ENCODE measurements around the gene CHML. TPM values are rescaled to one million over a fixed set of nuclear protein-coding genes. Genes with fewer than 3 reads are reported as not detected.

CHML gene
- total RNA-seq, 1 experiment from 2014 or later, result 19.3 TPM

GRCh38 chr1:241672301-241672700 lies 32.1 kb upstream of the CHML start:
- ATAC-seq (no peak; the same call in 1 of the 2 replicates), DNase-seq (ENCODE audit: low read depth, low spot score) (no peak)
- Histone ChIP-seq H3K4me1 (ENCODE audit: control insufficient read depth, insufficient read depth, low read length) (no peaks in the 10 kb centered on the region; the same call in 1 of the 2 replicates), H3K27me3 (ENCODE audit: control insufficient read depth, insufficient read depth, low read length) (no peaks in the 10 kb centered on the region), H3K4me3 (ENCODE audit: low read depth in 2 of 2, low read length in 2 of 2) (no peak overlapping the region), H3K27ac (ENCODE audit: low read length) (no peak overlapping the region), H3K36me3 (ENCODE audit: control insufficient read depth, insufficient read depth, low read length) (no peaks in the 10 kb centered on the region), H3K9me3 (ENCODE audit: control insufficient read depth, insufficient read depth, low read depth, low read length) (no peaks in the 10 kb centered on the region)
- in situ Hi-C loops (cut with HindIII; ENCODE audit: low pct_unique_long_range_greater_than_20kb, low sequenced_read_pairs), result no loop called here
- intact Hi-C loops (cut with micrococcal nuclease; ENCODE audit: unreplicated experiment), result no loop called here
- no TSS peak for BruUV-seq (replicated peaks)
- ChIA-PET POLR2A (no interaction called here), CTCF (no interaction called here)
- TF ChIP-seq CTCF (IDR thresholded peaks at IDR 0.05) (no peak), REST (IDR thresholded peaks at IDR 0.05; ENCODE audit: insufficient read depth in 1 of 2, low read depth in 2 of 2, low read length in 1 of 2) (no peak), TCF7L2 (IDR thresholded peaks at IDR 0.05; ENCODE audit: low read depth, low read length) (no peak), POLR2AphosphoS5 (IDR thresholded peaks at IDR 0.05; ENCODE audit: low read depth, low read length) (no peak), SIN3A (IDR thresholded peaks at IDR 0.05; ENCODE audit: borderline replicate concordance, insufficient read depth, low read depth, low read length) (no peak)

GRCh38 chr1:241666419-241666818 lies 26.2 kb upstream of the CHML start:
- Histone ChIP-seq H3K4me1 (ENCODE audit: control insufficient read depth, insufficient read depth, low read length) (no peaks in the 10 kb centered on the region; the same call in 1 of the 2 replicates), H3K27me3 (ENCODE audit: control insufficient read depth, insufficient read depth, low read length) (no peaks in the 10 kb centered on the region), H3K27ac (ENCODE audit: low read length) (no peak overlapping the region), H3K4me3 (ENCODE audit: low read depth in 2 of 2, low read length in 2 of 2) (no peak overlapping the region), H3K36me3 (ENCODE audit: control insufficient read depth, insufficient read depth, low read length) (no peaks in the 10 kb centered on the region), H3K9me3 (ENCODE audit: control insufficient read depth, insufficient read depth, low read depth, low read length) (no peaks in the 10 kb centered on the region)
- no peak for ATAC-seq
- no TSS peak for BruUV-seq (replicated peaks)
- ChIA-PET POLR2A (no interaction called here), CTCF (no interaction called here)
- intact Hi-C loops (cut with micrococcal nuclease; ENCODE audit: unreplicated experiment) (no loop called here), in situ Hi-C loops (cut with HindIII; ENCODE audit: low pct_unique_long_range_greater_than_20kb, low sequenced_read_pairs) (no loop called here)
- no peak for DNase-seq (ENCODE audit: low read depth, low spot score)
- TF ChIP-seq REST (IDR thresholded peaks at IDR 0.05; ENCODE audit: insufficient read depth in 1 of 2, low read depth in 2 of 2, low read length in 1 of 2) (no peak), SIN3A (IDR thresholded peaks at IDR 0.05; ENCODE audit: borderline replicate concordance, insufficient read depth, low read depth, low read length) (no peak), TCF7L2 (IDR thresholded peaks at IDR 0.05; ENCODE audit: low read depth, low read length) (no peak), CTCF (IDR thresholded peaks at IDR 0.05) (no peak), POLR2AphosphoS5 (IDR thresholded peaks at IDR 0.05; ENCODE audit: low read depth, low read length) (no peak)

Measured in Panc1 (cell line).